GM12878 (cell line): Measurements from ENCODE around the gene C11orf98. TPM values are rescaled to one million over a fixed set of nuclear protein-coding genes. Genes with fewer than 3 reads are reported as not detected.

Experiments used
- ATAC-seq: fragments of 200-7000 bp; cut with Tn5 transposase; 3 replicates; pipeline ENCODE4 v1.9.1; 2020; ENCODE audit warnings: mild to moderate bottlenecking, moderate library complexity
- BruUV-seq: library from RNA; stranded (reverse); fragments of 400-500 nt; replicated peaks from 2 replicates; lab custom pipeline; 2021; lab: Mats Ljungman, UMichigan
- CTCF ChIA-PET: fragments of 300-600 bp; sonication (Branson Sonifier 250); formaldehyde crosslinking; extraction: SDS; loops from one replicate; lab custom pipeline; 2021; ENCODE audit warnings: inconsistent platforms; lab: Yijun Ruan, JAX
- POLR2A ChIA-PET: fragments of 350-600 bp; formaldehyde crosslinking; extraction: SDS; loops from one replicate; lab custom pipeline; 2021; ENCODE audit warnings: inconsistent platforms; lab: Charles Lee
- RAD21 ChIA-PET: fragments of 300-600 bp; sonication (Branson Sonifier 250); formaldehyde crosslinking; loops from one replicate; lab custom pipeline; 2023; ENCODE audit warnings: antibody characterized with exemption; ENCODE audit not compliant: unreplicated experiment; lab: Charles Lee
- SMC1A ChIA-PET: fragments of 300-600 bp; sonication (Branson Sonifier 250); formaldehyde crosslinking; loops from one replicate; lab custom pipeline; 2023; ENCODE audit not compliant: unreplicated experiment, uncharacterized antibody; lab: Charles Lee
- DNase-seq: peaks from one replicate; pipeline ENCODE4 v3.0.0-alpha.2; 2011; ENCODE audit warnings: low read depth, low spot score
- FAIRE-seq: peaks from 3 replicates; lab custom pipeline; 2011; peaks lifted over from hg19 to GRCh38; lab: Jason Lieb, UNC
- H2AFZ ChIP-seq: 2 replicates; pipeline ENCODE4 v1.6.0; 2011; ENCODE audit warnings: low read depth, low read length, control low read depth; ENCODE audit not compliant: control insufficient read depth
- H3K27ac ChIP-seq: 2 replicates; pipeline ENCODE4 v1.5.1; 2011; ENCODE audit warnings: control low read depth; ENCODE audit not compliant: control insufficient read depth, insufficient read depth
- H3K27me3 ChIP-seq, 2 experiments: replicated peaks in 1 of 2; 2 replicates each; pipeline versions ENCODE4 v1.6.0 to v1.6.1; 2011; ENCODE audit warnings: low read length in 1 of 2; ENCODE audit not compliant: control insufficient read depth in 2 of 2, insufficient read depth in 2 of 2
- H3K36me3 ChIP-seq, 2 experiments: 2 replicates each; pipeline ENCODE4 v1.5.1; 2011; ENCODE audit warnings: low read length in 1 of 2; ENCODE audit not compliant: control insufficient read depth in 2 of 2, insufficient read depth in 2 of 2
- H3K4me1 ChIP-seq: 2 replicates; pipeline ENCODE4 v1.6.1; 2011; ENCODE audit warnings: mild to moderate bottlenecking, low read length, moderate library complexity, mixed read lengths; ENCODE audit not compliant: control insufficient read depth, insufficient read depth
- H3K4me2 ChIP-seq: 2 replicates; pipeline ENCODE4 v1.6.0; 2011; ENCODE audit warnings: control low read depth; ENCODE audit not compliant: control insufficient read depth, insufficient read depth
- H3K4me3 ChIP-seq: fragments of 200-600 bp; sonication (generic); 2 replicates; pipeline ENCODE4 v1.5.1; 2016
- H3K79me2 ChIP-seq: 2 replicates; pipeline ENCODE4 v1.6.0; 2011; ENCODE audit warnings: low read length; ENCODE audit not compliant: control insufficient read depth, insufficient read depth
- H3K9ac ChIP-seq: 2 replicates; pipeline ENCODE4 v1.8.0; 2011; ENCODE audit warnings: low read length, control low read depth, mixed read lengths; ENCODE audit not compliant: control insufficient read depth, insufficient read depth
- H3K9me3 ChIP-seq: replicated peaks from 3 replicates; pipeline ENCODE4 v1.5.1; 2011; ENCODE audit warnings: mild to moderate bottlenecking, low read length; ENCODE audit not compliant: control insufficient read depth, insufficient read depth
- H4K20me1 ChIP-seq: 2 replicates; pipeline ENCODE4 v1.6.0; 2011; ENCODE audit not compliant: control insufficient read depth, insufficient read depth
- POLR2A ChIP-seq: IDR thresholded peaks from 2 replicates; pipeline ENCODE4 v1.6.1; 2011; ENCODE audit warnings: low read depth, mild to moderate bottlenecking, low read length
- RBBP5 ChIP-seq: fragments of 200-600 bp; sonication (generic); conservative IDR thresholded peaks from 2 replicates; pipeline ENCODE4 v1.6.1; 2016
- RELB ChIP-seq: fragments of 450-650 bp; IDR thresholded peaks from 2 replicates; pipeline ENCODE4 v1.6.1; 2017; ENCODE audit warnings: low read depth, mild to moderate bottlenecking, moderate library complexity
- REST ChIP-seq: IDR thresholded peaks from 2 replicates; pipeline ENCODE4 v1.6.1; 2012; ENCODE audit warnings: mild to moderate bottlenecking, low read depth, low read length
- TCF12 ChIP-seq: IDR thresholded peaks from 2 replicates; pipeline ENCODE4 v1.6.1; 2011; ENCODE audit warnings: low read depth, mild to moderate bottlenecking, low read length
- ZSCAN29 ChIP-seq: fragments of 450-650 bp; IDR thresholded peaks from 2 replicates; pipeline ENCODE4 v1.6.1; 2017; ENCODE audit warnings: mild to moderate bottlenecking, moderate library complexity
- WGBS: methylation state at CpG from one replicate; pipeline ENCODE4 v1.1.6; 2016; ENCODE audit warnings: low lambda C conversion rate; ENCODE audit not compliant: insufficient replicate concordance, insufficient coverage; ENCODE audit errors: missing lambda C conversion rate; 5-methylcytosine and 5-hydroxymethylcytosine counted together
- in situ Hi-C: fragments of 300-500 bp; cut with MboI; formaldehyde crosslinking; loops from 9 replicates; pipeline ENCODE4 v1.14.3; 2018; ENCODE audit warnings: mixed read lengths
- intact Hi-C: fragments of 100-400 bp; cut with micrococcal nuclease; formaldehyde crosslinking; loops from one replicate; pipeline ENCODE4 v1.14.2; 2022; ENCODE audit not compliant: unreplicated experiment
- polyA plus RNA-seq, 11 experiments: library from polyadenylated mRNA; depleted of rRNA in 4 of 11; unstranded in 6 of 11; stranded (reverse) in 5 of 11; fragments of >200 nt; fragmentation: Nextera tagmentation in 4 of 11; fragmentation: Illumina TruSeq in 1 of 11; extraction: Ambion mirVana in 4 of 11; extraction: Trizol in 1 of 11; gene quantifications; 1 replicate in 1 of 11; 2 replicates in 10 of 11; pipeline versions ENCODE4 v1.2.1 to v1.2.3, GENCODE V29; 2011 to 2016; ENCODE audit warnings: inconsistent platforms in 2 of 11, missing spikeins in 2 of 11, low read depth in 1 of 11
- total RNA-seq, 4 experiments: library from RNA; depleted of rRNA in 3 of 4; stranded (reverse); fragments of >200 nt in 3 of 4; fragmentation: Illumina TruSeq in 1 of 4; extraction: Trizol in 1 of 4; gene quantifications; 2 replicates each; pipeline versions ENCODE4 v1.2.1 to v1.2.3, GENCODE V29; 2013 to 2021

C11orf98 gene
- total and polyA plus RNA-seq, 10 of the 15 experiments (the other 5 are each of a cell fraction or from before 2014, with no cell fraction given), result 62.5 to 270 (median 162) TPM

GRCh38 chr11:62708793-62709192, 43.8 kb upstream of the C11orf98 start:
- peaks cover 37% of the 10 kb centered on the region for H3K4me1 ChIP-seq
- peak overlapping the region; percentile 88 for H3K27ac ChIP-seq
- no peaks in the 10 kb centered on the region for H4K20me1 ChIP-seq
- peaks cover 16 to 17% of the 10 kb centered on the region in 2 experiments for H3K36me3 ChIP-seq
- in situ Hi-C loops (no loop called here), intact Hi-C loops (loop anchor here (1.0 to 5.0 kb wide), 2 partner anchors 19 to 106 kb away; partner anchors contain the start of genes HNRNPUL2 and MTA2)
- H3K9me3 ChIP-seq, result no peaks in the 10 kb centered on the region
- peak overlapping the region; percentile 98 for H3K4me2 ChIP-seq
- no peak for TF ChIP-seq RELB
- peak; percentile 33 for TF ChIP-seq POLR2A
- no peak for TF ChIP-seq REST
- TF ChIP-seq TCF12, result no peak
- TF ChIP-seq ZSCAN29, result no peak
- TF ChIP-seq RBBP5, result no peak
- 4% methylated on average over 7 of the region's 7 CpGs for WGBS
- H3K9ac ChIP-seq, result peak overlapping the region; percentile 90
- H3K79me2 ChIP-seq, result no peaks in the 10 kb centered on the region
- POLR2A ChIA-PET, result interaction anchor here (0.6 to 7.6 kb wide), 14 partner anchors 18 to 147 kb away, joined by 4 to 79 read pairs (median 5); partner anchors contain the start of genes B3GAT3, C11orf98, CSKMT and HNRNPUL2
- CTCF ChIA-PET, result interaction anchor here (1.0 to 5.0 kb wide), 6 partner anchors 14 to 60 kb away, joined by 3 to 21 read pairs (median 6); partner anchors contain the start of genes HNRNPUL2, TTC9C and ZBTB3
- FAIRE-seq, result no peak
- H3K4me3 ChIP-seq, result peak overlapping the region; percentile 83
- H3K27me3 ChIP-seq, result no peaks in the 10 kb centered on the region
- DNase-seq, result no peak
- BruUV-seq, result no TSS peak
- RAD21 ChIA-PET, result interaction anchor here (0.6 to 1.8 kb wide), 7 partner anchors 18 to 152 kb away, joined by 3 to 8 read pairs (median 4); partner anchors contain the start of genes C11orf98, CSKMT, HNRNPUL2 and TAF6L
- ATAC-seq, result peak; percentile 8
- peak overlapping the region; percentile 93 for H2AFZ ChIP-seq
- SMC1A ChIA-PET, result interaction anchor here (0.6 to 5.3 kb wide), 7 partner anchors 15 to 152 kb away, joined by 3 to 26 read pairs (median 3); partner anchors contain the start of genes HNRNPUL2, TAF6L and TTC9C
